ENCODE data around the gene LIMS2. TPM values are rescaled to one million over a fixed set of nuclear protein-coding genes. Genes with fewer than 3 reads are reported as not detected.

LIMS2 gene
- 25.0 TPM for polyA plus RNA-seq
- long read RNA-seq, donor 1, transcript LIMS2-202 (10 exons, 2,045 nt), result major isoform, 5 of 7 reads
- long read RNA-seq, donor 1, partial matches to known transcripts, result 0 of 7 reads
- long read RNA-seq, donor 1, other reads (novel, unspliced or antisense), result 0 of 7 reads
- long read RNA-seq, donor 2, transcript LIMS2-202 (10 exons, 2,045 nt), result major isoform, 6 of 6 reads
- long read RNA-seq, donor 2, partial matches to known transcripts, result 0 of 6 reads
- long read RNA-seq, donor 2, other reads (novel, unspliced or antisense), result 0 of 6 reads
- long read RNA-seq, donor 3, result 0 reads
- long read RNA-seq, donor 4, partial matches to known transcripts, result 0 of 1 reads
- long read RNA-seq, donor 4, other reads (novel, unspliced or antisense), result 0 of 1 reads
- long read RNA-seq, donor 5, transcript LIMS2-202 (10 exons, 2,045 nt), result major isoform, 5 of 5 reads
- long read RNA-seq, donor 5, partial matches to known transcripts, result 0 of 5 reads
- long read RNA-seq, donor 5, other reads (novel, unspliced or antisense), result 0 of 5 reads
- long read RNA-seq, donor 6, transcript LIMS2-202 (10 exons, 2,045 nt), result major isoform, 7 of 9 reads
- long read RNA-seq, donor 6, partial matches to known transcripts, result 0 of 9 reads
- long read RNA-seq, donor 6, other reads (novel, unspliced or antisense), result 0 of 9 reads
- long read RNA-seq, donor 7, transcript LIMS2-202 (10 exons, 2,045 nt), result major isoform, 7 of 14 reads
- long read RNA-seq, donor 7, partial matches to known transcripts, result 5 of 14 reads
- long read RNA-seq, donor 7, other reads (novel, unspliced or antisense), result 0 of 14 reads
- long read RNA-seq, donor 8, transcript LIMS2-202 (10 exons, 2,045 nt), result major isoform, 9 of 20 reads
- long read RNA-seq, donor 8, partial matches to known transcripts, result 11 of 20 reads
- long read RNA-seq, donor 8, other reads (novel, unspliced or antisense), result 0 of 20 reads
- long read RNA-seq, donor 9, transcript LIMS2-202 (10 exons, 2,045 nt), result major isoform, 7 of 9 reads
- long read RNA-seq, donor 9, partial matches to known transcripts, result 0 of 9 reads
- long read RNA-seq, donor 9, other reads (novel, unspliced or antisense), result 0 of 9 reads
- long read RNA-seq, donor 10, transcript LIMS2-202 (10 exons, 2,045 nt), result major isoform, 8 of 8 reads
- long read RNA-seq, donor 10, partial matches to known transcripts, result 0 of 8 reads
- long read RNA-seq, donor 10, other reads (novel, unspliced or antisense), result 0 of 8 reads
- long read RNA-seq, donor 11, transcript LIMS2-202 (10 exons, 2,045 nt), result major isoform, 5 of 5 reads
- long read RNA-seq, donor 11, partial matches to known transcripts, result 0 of 5 reads
- long read RNA-seq, donor 11, other reads (novel, unspliced or antisense), result 0 of 5 reads

DNA sequence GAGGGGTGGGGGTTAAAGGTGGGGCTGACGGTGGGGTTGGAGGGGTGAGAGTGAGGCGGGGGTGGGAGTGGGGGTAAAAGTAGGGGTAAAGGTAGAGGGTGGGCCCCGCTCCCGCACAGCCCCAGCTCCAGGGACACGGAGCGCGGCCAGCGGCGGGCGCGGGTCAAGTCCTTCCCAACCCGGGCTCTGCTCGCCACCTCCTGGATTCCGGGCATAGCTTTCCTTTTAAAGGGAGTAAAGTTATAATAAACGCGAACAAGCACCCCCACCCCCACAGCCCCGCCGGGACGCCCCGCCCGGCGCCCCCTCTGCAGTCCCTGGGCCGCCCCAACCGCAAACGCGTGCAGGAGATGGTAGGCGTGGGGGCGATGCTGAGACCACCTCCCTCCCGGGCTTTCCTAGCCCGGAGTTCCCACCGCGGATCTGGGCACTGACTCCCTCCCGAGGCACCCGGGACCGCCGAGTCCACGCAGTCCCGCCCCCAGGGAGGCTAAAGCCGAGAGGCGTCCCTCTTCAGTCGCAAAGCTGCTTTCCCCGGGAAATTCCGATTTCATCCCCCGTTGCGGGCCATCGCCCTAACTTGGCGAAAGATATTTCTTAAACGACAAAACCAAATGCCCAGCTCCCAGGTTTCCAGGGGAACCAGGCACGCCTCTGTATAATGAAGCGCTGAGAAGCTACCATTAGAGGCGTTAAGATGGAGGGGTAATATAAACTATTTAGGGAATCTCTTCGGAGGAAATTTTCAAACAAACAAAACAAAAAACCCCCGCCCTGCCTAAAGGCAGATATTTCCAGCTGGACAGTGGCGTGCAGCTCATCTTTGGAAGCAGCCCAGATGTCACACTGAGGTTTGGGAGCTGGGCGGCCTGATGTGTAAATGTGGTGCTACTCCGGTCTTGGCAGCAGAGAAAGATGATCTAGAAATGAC is at the start of gene LIMS2:
TSS of gene LIMS2 (minus strand) at position 200 of the 931 bp plus-strand sequence. CDS start 506 bp downstream, outside the sequence.
- Histone ChIP-seq H3K9me3 (ENCODE audit: control insufficient read depth, low read depth, low read length) (no peaks in the 10 kb centered on the region), H3K36me3 (ENCODE audit: control insufficient read depth, insufficient read depth, low read length) (no peaks in the 10 kb centered on the region), H3K27ac (ENCODE audit: low read length) (no peak within 1 kb of the TSS), H3K27me3 (ENCODE audit: control insufficient read depth, insufficient read depth, low read length) (peaks cover 72% of the 10 kb centered on the region), H3K4me3 (ENCODE audit: low read length) (peak within 1 kb of the TSS; percentile 40), H3K4me1 (ENCODE audit: control insufficient read depth, insufficient read depth, low read length) (no peaks in the 10 kb centered on the region)
- WGBS (ENCODE audit: insufficient coverage, low lambda C conversion rate), result 9% methylated on average over 4 of the region's 56 CpGs
- peak in 1 of 2 donors; percentile 32 for DNase-seq

DNA sequence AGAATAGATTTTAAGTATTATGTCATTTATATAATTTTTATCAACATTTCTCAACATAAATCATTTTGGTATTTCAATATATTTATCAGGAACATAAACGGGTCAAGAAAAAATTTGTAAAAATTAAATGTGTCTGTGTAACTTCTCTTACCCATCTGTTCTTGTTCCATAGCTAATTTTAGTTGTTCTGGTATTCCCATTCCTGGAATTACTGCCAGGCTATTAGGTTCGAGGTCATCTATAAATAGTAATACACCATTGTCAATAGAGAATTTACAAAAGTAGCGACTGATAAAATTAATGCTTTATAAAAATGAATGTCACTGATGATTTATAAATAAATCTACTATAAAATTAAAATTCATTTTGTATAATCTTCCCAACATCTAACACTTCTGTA is 47.5 kb upstream of the LIMS2 start:
- 100% methylated on average over 2 of the region's 3 CpGs for WGBS (ENCODE audit: insufficient coverage, low lambda C conversion rate)
- no peak for DNase-seq
- no peaks in the 10 kb centered on the region for H3K4me1 ChIP-seq (ENCODE audit: control insufficient read depth, insufficient read depth, low read length)
- no peak overlapping the region for H3K4me3 ChIP-seq (ENCODE audit: low read length)
- no peaks in the 10 kb centered on the region for H3K27me3 ChIP-seq (ENCODE audit: control insufficient read depth, insufficient read depth, low read length)
- no peak overlapping the region for H3K27ac ChIP-seq (ENCODE audit: low read length)
- no peaks in the 10 kb centered on the region for H3K9me3 ChIP-seq (ENCODE audit: control insufficient read depth, low read depth, low read length)
- H3K36me3 ChIP-seq (ENCODE audit: control insufficient read depth, insufficient read depth, low read length), result peaks cover 45% of the 10 kb centered on the region

DNA sequence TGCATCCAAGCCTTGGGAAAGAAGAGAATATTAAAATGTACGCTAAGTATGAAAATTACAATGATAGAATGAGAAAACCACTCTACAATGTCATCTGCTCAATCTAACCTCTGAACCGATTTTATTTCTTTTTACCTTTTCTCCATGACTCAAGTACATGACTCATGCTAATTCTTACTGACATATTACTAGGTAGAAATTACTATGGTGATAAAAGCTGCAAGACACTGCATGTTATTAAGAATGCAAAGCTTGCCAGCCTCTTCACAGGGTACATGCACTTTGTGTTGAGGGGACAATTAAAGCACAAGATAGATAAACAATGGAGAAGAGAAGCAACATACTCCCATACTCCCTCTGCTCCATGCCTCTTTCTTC is 46.6 kb upstream of the LIMS2 start:
- Histone ChIP-seq H3K9me3 (ENCODE audit: control insufficient read depth, low read depth, low read length) (no peaks in the 10 kb centered on the region), H3K36me3 (ENCODE audit: control insufficient read depth, insufficient read depth, low read length) (peaks cover 46% of the 10 kb centered on the region), H3K27me3 (ENCODE audit: control insufficient read depth, insufficient read depth, low read length) (no peaks in the 10 kb centered on the region), H3K27ac (ENCODE audit: low read length) (peak overlapping the region; percentile 43), H3K4me1 (ENCODE audit: control insufficient read depth, insufficient read depth, low read length) (no peaks in the 10 kb centered on the region), H3K4me3 (ENCODE audit: low read length) (no peak overlapping the region)
- peak in 1 of 2 donors; percentile 29 for DNase-seq
- 100% methylated on average over 2 of the region's 2 CpGs for WGBS (ENCODE audit: insufficient coverage, low lambda C conversion rate)

DNA sequence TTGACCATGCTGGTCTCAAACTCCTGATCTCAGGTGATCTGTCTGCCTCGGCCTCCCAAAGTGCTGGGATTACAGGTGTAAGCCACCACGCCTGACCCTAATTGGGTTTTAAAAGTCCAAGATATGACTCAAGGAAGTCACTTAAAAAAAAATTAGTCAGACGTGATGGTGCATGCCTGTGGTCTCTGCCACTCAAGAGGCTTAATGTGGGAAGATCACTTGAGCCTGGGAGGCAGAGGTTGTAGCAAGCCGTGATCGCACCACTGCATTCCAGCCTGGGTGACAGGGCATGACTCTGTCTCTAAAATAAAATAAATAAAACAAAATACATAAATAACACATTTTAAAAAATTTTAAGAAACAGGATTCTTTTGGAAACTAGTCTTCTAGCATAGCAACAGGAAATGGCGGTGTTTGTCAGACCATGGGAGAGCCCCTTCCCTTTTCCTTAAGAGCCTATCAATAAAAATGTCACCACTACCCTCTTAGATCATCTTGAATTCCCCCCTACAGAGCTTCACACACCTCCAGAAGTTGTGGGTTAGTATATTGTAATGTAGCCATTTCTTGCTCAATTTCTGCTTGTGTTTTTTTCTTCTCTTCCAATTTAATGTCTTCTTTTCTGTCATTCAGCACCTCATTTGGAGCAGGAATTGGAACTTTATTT is 46.1 kb upstream of the LIMS2 start:
- Histone ChIP-seq H3K36me3 (ENCODE audit: control insufficient read depth, insufficient read depth, low read length) (peaks cover 50% of the 10 kb centered on the region), H3K27ac (ENCODE audit: low read length) (peak overlapping the region; percentile 43), H3K4me1 (ENCODE audit: control insufficient read depth, insufficient read depth, low read length) (no peaks in the 10 kb centered on the region), H3K27me3 (ENCODE audit: control insufficient read depth, insufficient read depth, low read length) (no peaks in the 10 kb centered on the region), H3K4me3 (ENCODE audit: low read length) (no peak overlapping the region), H3K9me3 (ENCODE audit: control insufficient read depth, low read depth, low read length) (no peaks in the 10 kb centered on the region)
- DNase-seq, result no peak
- WGBS (ENCODE audit: insufficient coverage, low lambda C conversion rate), result no CpG with 5 or more reads among the region's 6 CpGs

DNA sequence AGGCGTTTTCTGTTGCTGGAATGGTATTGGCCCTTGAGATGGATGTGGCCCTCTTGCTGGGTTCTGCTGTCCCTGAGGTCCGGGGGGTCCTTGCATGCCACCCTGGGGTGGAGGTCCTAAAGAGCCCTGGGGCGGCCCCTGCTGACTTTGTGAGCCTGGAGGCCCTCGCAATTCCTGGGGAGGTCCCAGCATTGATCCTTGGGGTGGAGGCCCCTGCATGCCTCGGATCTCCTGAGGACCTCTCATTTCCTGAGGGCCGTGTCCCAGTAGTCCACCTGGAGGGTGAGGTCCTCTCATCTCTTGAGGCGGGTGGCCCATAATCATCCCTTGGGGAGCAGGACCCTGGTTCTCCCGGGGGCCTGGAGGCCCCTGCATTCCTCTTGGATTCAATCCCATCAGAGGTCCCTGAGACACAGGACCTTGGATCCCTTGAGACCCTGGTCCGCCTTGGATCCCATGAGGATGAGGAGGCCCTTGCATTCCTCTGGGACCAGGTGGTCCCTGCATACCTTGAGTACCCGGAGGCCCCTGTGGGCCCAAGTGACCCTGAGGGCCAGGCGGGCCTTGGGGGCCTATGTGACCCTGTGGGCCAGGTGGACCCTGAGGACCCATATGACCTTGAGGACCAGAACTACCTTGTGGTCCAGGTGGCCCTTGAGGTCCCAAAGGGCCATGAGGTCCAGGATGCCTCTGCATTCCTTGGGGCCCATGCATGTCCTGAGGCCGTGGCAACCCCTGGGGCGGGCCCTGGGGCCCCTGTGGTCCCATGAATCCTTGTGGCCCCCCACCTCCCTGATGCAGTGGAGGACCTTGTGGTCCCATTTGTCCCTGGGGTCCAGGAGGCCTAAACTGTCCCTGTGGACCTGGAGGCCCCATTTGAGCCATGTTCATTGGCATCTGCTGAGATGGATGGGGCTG is 44.2 kb upstream of the LIMS2 start:
- H3K9me3 ChIP-seq (ENCODE audit: control insufficient read depth, low read depth, low read length), result no peaks in the 10 kb centered on the region
- H3K27me3 ChIP-seq (ENCODE audit: control insufficient read depth, insufficient read depth, low read length), result no peaks in the 10 kb centered on the region
- peaks cover 55% of the 10 kb centered on the region for H3K36me3 ChIP-seq (ENCODE audit: control insufficient read depth, insufficient read depth, low read length)
- H3K4me1 ChIP-seq (ENCODE audit: control insufficient read depth, insufficient read depth, low read length), result no peaks in the 10 kb centered on the region
- H3K4me3 ChIP-seq (ENCODE audit: low read length), result no peak overlapping the region
- H3K27ac ChIP-seq (ENCODE audit: low read length), result no peak overlapping the region
- no peak for DNase-seq
- WGBS (ENCODE audit: insufficient coverage, low lambda C conversion rate), result no CpG with 5 or more reads among the region's 13 CpGs

DNA sequence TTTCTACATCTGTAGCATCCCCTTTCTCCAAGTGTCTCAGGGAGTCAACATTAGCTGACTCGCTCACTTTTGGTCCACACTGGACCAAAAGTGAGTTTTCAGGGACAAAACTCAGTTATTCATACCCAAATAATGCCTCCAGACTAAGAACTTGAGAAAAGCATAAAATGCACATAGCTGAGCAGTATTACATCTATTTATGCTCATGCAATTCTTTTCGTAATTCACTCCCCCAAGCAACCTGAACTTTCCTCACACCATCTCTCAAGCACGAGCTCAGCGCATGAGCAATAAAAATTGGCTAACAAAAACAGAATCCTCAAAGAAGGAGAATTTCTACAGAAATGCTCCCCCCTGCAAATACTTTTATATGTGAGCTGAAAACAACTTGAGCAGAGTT is 42.9 kb upstream of the LIMS2 start:
- no peaks in the 10 kb centered on the region for H3K27me3 ChIP-seq (ENCODE audit: control insufficient read depth, insufficient read depth, low read length)
- H3K4me1 ChIP-seq (ENCODE audit: control insufficient read depth, insufficient read depth, low read length), result no peaks in the 10 kb centered on the region
- no peak for DNase-seq
- H3K9me3 ChIP-seq (ENCODE audit: control insufficient read depth, low read depth, low read length), result no peaks in the 10 kb centered on the region
- no CpG with 5 or more reads among the region's 4 CpGs for WGBS (ENCODE audit: insufficient coverage, low lambda C conversion rate)
- no peak overlapping the region for H3K4me3 ChIP-seq (ENCODE audit: low read length)
- no peak overlapping the region for H3K27ac ChIP-seq (ENCODE audit: low read length)
- peaks cover 56% of the 10 kb centered on the region for H3K36me3 ChIP-seq (ENCODE audit: control insufficient read depth, insufficient read depth, low read length)

DNA sequence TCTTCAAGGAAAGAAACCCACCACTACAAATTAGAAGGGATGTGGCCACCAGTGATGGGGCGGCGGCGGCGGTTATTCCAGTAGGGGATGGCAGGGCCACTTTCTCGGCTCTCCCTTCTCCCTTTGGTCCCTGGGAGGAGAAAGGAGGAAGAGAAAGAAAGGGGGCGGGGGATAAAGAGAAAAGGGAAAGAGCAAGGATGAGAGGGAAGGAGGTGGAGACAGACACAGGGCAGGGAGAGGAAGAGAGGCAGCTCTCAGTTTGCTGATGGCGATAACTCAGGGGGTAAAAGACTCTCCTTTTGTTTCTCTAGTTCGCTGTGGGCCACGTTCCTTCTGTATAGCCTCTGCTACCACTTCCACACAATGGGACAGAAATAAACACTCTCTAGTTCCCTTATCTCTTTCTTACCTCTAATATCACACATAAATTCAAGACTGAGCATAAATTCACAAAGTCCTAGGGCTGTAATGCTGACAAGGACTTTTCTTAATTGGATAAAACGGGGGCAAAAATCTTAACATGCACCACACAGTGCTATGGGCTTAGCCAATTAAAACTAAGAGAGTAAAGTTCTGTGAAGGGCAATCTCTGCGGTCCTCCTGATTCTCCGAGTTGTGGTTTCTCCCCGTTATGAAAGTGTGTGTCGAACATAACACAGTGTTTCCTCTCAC is 40.6 kb upstream of the LIMS2 start:
- Histone ChIP-seq H3K4me3 (ENCODE audit: low read length) (no peak overlapping the region), H3K9me3 (ENCODE audit: control insufficient read depth, low read depth, low read length) (no peaks in the 10 kb centered on the region), H3K4me1 (ENCODE audit: control insufficient read depth, insufficient read depth, low read length) (no peaks in the 10 kb centered on the region), H3K27ac (ENCODE audit: low read length) (no peak overlapping the region), H3K36me3 (ENCODE audit: control insufficient read depth, insufficient read depth, low read length) (peaks cover 42% of the 10 kb centered on the region), H3K27me3 (ENCODE audit: control insufficient read depth, insufficient read depth, low read length) (no peaks in the 10 kb centered on the region)
- 60% methylated on average over 1 of the region's 14 CpGs for WGBS (ENCODE audit: insufficient coverage, low lambda C conversion rate)
- DNase-seq, result no peak

- WGBS (ENCODE audit: insufficient coverage, low lambda C conversion rate), result no CpG with 5 or more reads among the region's 25 CpGs
- H3K36me3 ChIP-seq (ENCODE audit: control insufficient read depth, insufficient read depth, low read length), result peaks cover 41% of the 10 kb centered on the region
- H3K9me3 ChIP-seq (ENCODE audit: control insufficient read depth, low read depth, low read length), result no peaks in the 10 kb centered on the region
- H3K4me3 ChIP-seq (ENCODE audit: low read length), result no peak overlapping the region
- H3K4me1 ChIP-seq (ENCODE audit: control insufficient read depth, insufficient read depth, low read length), result no peaks in the 10 kb centered on the region
- no peak for DNase-seq
- H3K27me3 ChIP-seq (ENCODE audit: control insufficient read depth, insufficient read depth, low read length), result no peaks in the 10 kb centered on the region
- no peak overlapping the region for H3K27ac ChIP-seq (ENCODE audit: low read length)
Observed at GRCh38 chr2:127713562-127713961, 38.2 kb upstream of the LIMS2 start.
